ENCODE data around the gene AADACL3.
"Not testable (repeated sequence)": the region's sequence is repeated elsewhere in the genome, so short reads cannot be mapped to it uniquely, and the experiment has no call there.

AADACL3 gene

DNA sequence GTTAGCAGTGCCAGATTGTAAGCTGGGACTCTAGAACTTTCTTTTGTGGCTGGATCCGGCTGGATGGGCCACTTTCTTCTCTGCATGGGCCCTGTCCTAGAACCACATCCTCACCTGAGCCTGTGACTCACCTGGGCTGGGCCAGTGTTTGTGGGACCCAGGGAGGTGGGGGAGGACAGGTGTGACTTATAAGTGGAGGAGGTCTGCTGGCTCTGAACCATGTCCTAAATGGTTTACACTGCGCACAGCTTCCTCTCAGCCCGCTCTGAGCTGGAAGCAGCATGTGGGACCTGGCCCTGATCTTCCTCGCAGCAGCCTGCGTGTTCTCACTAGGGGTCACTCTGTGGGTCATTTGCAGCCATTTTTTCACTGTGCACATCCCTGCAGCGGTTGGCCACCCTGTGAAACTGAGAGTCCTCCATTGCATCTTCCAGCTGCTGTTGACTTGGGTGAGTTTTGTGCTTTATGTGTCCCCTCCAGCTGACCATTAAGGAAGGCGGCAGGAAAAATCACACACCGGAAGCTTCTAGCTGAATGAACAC lies at the start of gene AADACL3:
Gene AADACL3, plus strand, starts transcription at position 215 of the 542 bp plus-strand sequence. Its CDS starts 67 bp downstream, at position 282.
- DNase-seq (ENCODE audit: low spot score): no peak

DNA sequence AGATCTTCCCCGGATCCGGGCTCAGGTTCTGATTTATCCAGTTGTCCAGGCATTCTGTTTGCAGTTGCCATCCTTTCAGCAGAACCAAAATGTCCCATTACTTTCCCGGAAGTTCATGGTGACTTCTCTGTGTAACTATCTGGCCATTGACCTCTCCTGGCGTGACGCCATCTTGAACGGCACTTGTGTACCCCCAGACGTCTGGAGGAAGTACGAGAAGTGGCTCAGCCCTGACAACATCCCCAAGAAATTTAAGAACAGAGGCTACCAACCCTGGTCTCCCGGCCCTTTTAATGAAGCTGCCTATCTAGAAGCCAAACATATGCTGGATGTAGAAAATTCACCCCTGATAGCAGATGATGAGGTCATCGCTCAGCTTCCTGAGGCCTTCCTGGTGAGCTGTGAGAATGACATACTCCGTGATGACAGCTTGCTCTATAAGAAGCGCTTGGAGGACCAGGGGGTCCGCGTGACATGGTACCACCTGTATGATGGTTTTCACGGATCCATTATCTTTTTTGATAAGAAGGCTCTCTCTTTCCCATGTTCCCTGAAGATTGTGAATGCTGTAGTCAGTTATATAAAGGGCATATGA lies 49.7 kb upstream of the AADACL3 start:
- no peak for DNase-seq (ENCODE audit: low spot score)

- DNase-seq (ENCODE audit: low spot score): no peak
Measured at GRCh38 chr1:12669529-12670068, 46.3 kb upstream of the AADACL3 start.

GRCh38 chr1:12674358-12674757 lies 41.6 kb upstream of the AADACL3 start:
- no peak for DNase-seq (ENCODE audit: low spot score)

- not testable (repeated sequence) for DNase-seq (ENCODE audit: low spot score)
Measured at GRCh38 chr1:12676122-12676521, 39.8 kb upstream of the AADACL3 start.

GRCh38 chr1:12677565-12677964 lies 38.3 kb upstream of the AADACL3 start:
- no peak for DNase-seq (ENCODE audit: low spot score)

GRCh38 chr1:12678350-12678749 lies 37.6 kb upstream of the AADACL3 start:
- no peak for DNase-seq (ENCODE audit: low spot score)

DNA sequence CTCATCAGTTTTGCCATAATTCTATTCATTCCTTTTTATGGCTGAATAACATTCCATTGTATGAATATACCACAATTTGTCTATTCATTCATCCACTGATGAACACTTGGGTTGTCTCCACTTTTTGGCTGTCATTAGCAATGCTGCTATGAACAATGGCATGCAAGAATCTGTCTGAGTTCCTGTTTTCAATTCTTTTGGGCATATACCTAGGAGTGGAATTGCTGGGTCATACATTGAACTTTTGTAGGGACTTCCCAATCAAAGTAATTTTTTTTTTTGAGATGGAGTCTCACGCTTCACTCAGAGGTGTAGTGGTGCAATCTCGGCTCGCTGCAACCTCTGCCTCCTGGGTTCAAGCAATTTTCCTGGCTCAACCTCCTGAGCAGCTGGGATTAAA lies 37.1 kb upstream of the AADACL3 start:
- no peak for DNase-seq (ENCODE audit: low spot score)

DNA sequence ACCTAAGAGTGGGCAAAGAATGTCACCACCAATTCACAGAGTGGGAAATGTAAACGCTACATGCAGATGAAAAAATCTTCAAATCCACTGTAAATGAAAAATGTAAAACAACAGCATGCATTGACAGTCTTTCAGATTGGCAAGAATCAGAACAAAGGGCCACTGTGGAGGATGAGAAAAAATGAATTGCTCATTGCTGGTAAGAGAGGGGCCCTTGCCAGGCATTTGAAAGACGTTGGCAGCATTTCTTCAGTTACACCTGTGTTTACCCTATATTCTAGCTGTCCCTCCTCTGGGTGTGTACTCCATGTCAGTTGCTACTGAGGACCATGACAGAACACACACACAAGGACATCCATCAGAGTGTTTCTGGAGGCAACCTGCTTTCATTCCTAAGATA lies 25.8 kb upstream of the AADACL3 start:
- DNase-seq (ENCODE audit: low spot score): no peak

DNA sequence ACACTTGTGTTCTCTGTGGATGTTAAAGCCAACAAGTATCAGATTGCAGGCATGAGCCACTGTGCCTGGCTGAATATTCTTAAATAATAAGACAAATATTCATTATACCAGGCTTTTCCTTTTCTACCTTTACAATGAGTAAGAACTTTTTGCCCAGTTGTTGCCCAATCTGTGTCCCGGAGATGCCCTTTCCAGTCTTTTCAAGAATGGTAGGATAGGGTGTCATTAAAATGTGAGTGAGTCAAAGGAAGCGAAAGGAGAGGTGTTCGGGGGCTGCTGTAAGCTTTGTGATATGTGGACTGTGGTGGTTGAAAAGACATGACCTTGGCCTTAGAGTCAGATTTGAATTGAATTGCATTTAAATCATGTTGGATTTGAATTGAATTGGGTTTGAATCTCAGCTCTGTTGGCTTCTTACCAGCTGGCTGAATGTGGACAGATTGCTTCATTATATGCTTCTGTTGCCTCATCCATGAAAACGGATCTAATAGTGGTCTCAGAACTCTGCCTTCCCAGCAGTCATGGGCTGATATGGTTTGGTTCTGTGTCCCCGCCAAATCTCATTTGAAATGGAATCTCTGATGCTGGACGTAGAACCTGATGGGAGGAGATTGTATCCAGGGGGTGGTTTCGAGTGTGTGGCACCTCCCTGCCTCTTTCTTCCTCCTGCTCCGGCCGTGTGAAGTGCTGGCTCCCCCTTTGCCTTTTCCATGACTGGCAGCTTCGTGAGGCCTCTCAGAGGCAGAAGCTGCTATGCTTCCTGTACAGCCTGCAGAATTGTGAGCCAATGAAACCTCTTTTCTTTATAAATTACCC lies 22.7 kb upstream of the AADACL3 start:
- no peak for DNase-seq (ENCODE audit: low spot score)

GRCh38 chr1:12696658-12697057 lies 19.3 kb upstream of the AADACL3 start:
- DNase-seq (ENCODE audit: low spot score): no peak

GRCh38 chr1:12697397-12697796 lies 18.5 kb upstream of the AADACL3 start:
- DNase-seq (ENCODE audit: low spot score): no peak

DNA sequence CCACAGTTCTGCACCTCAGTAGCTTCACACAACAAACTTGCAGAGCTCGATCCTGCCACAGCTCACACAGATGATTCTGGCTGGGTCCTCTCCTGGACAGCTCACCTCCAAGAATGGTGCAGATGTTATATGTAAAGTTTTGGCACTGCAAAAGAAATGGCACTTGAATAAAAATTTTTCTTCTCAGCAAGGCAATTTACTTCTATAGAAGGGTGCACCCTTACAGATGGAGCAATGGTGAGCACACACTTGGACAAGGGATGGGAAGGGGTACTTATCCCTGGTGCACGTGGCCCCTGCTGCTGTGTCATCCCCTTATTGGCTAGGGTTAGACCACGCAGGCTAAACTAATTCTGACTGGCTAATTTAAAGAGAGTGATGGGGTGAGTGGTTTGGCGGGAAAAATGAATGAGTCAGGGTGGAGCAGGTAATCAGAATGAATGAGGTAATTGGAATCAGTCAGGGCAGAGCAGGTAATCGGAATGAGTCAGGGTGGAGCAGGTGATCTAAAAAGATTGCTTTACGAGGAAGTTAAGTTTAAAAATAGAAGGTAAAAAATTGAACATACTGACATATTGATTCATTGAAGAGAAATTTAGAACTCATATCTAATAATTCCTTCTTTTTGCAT lies 12.0 kb upstream of the AADACL3 start:
- DNase-seq (ENCODE audit: low spot score): no peak

DNA sequence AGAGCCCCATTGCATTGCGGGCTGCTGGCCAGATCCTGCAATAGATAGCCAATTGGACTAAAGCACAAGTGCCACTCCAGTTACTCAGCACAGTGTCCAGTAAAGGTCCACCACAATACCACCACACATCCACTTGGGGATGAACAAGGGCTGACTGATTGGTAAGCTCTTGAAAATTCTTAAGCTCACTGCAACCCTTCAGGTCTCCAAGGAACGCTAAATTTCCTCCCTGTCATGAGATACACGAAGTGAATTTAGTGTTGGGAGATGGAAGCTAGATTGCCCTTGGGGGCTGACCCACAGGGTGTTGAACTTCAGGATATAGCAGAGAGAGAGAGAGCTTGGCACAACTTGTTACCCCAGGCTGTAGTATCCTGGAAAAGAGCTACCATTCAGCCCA lies 9.8 kb upstream of the AADACL3 start:
- DNase-seq (ENCODE audit: low spot score): no peak

- DNase-seq (ENCODE audit: low spot score): no peak
Measured at GRCh38 chr1:12708396-12709090, 7.4 kb upstream of the AADACL3 start.

- DNase-seq (ENCODE audit: low spot score): no peak
Measured at GRCh38 chr1:12709091-12709491, 6.8 kb upstream of the AADACL3 start.

DNA sequence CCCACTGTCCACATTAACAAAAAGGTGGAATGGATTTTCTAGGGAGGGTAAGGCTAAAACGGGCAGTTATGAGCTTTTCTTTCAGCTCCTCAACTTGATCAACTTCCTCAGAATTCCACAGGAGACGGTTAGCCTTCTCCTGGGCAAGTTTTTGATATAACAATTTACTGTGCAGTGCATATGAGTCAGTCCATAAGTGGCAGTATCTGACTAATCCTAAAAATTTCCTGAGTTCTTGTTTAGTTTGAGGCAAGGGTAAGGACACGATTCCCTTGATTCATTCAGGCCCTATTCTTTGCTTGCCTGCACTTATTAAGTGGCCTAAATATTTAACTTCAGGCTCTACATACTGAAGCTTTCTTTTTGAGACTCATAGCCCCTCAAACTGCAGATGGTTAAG lies 6.2 kb upstream of the AADACL3 start:
- no peak for DNase-seq (ENCODE audit: low spot score)

DNA sequence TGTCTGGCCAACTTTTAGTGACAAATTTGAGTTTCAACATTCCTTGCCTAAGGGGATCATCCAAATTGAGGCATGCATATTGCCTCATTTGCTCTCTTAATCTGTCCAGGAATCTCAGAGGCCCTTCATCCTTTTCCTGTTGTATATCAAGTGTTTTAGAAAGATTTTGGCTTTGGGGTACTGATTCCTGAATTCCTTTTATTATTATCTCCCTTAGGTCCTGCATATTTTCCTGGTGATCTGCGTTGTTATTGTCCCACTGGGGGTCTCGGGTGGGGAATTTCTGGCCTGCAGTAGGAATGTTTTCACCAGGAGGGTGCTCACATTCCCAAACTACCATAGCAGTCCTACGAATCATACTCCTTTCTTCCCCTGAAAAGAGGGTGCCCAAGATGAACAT lies 4.4 kb upstream of the AADACL3 start:
- no peak for DNase-seq (ENCODE audit: low spot score)

DNA sequence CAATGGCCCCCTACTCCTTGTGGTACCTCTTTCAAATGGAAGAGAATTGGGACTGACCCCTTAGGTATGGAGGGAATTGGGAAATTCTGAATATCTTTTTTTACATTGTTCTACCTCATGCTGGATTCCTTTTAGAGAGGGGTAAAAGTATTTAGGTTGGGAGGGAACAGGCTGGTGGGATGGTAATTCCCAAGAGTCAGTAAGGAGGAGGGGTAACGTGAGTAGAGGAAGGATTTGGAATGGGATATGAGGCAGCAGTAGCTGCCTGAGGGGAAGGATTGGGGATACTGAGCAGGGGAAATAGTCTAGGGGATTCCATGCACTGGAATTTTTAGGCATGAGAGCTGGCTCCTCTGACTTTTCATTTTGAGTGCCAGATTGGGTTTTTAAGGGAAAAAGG lies 3.8 kb upstream of the AADACL3 start:
- DNase-seq (ENCODE audit: low spot score): no peak

GRCh38 chr1:12712929-12713328 lies 3.0 kb upstream of the AADACL3 start:
- no peak for DNase-seq (ENCODE audit: low spot score)

DNA sequence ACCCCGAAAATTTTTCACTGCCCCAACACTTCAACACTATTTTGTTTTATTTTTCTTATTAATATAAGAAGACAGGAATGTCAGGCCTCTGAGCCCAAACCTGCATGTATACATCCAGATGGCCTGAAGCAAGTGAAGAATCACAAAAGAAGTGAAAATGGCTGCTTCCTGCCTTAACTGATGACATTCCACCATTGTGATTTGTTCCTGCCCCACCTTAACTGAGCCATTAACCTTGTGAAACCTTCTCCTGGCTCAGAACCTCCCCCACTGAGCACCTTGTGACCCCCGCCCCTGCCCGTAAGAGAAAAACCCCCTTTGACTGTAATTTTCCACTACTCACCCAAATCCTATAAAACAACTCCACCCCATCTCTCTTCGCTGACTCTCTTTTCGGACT lies 2.3 kb upstream of the AADACL3 start:
- DNase-seq (ENCODE audit: low spot score): not testable (repeated sequence)

Measured in cerebellar cortex (tissue), 1 donor.